DND-41 (cell line): ENCODE results near the gene UBN2.
"Not testable (repeated sequence)": the region's sequence is repeated elsewhere in the genome, so short reads cannot be mapped to it uniquely, and the experiment has no call there.

Experiments used
- ATAC-seq: fragments of 200-7000 bp; cut with Tn5 transposase; 3 replicates; pipeline ENCODE4 v1.9.1; 2021; ENCODE audit warnings: low read depth; ENCODE audit not compliant: insufficient read depth
- DNase-seq: peaks from one replicate; pipeline ENCODE4 v3.0.0-alpha.2; 2020
- H2AFZ ChIP-seq: 2 replicates; pipeline ENCODE4 v1.6.0; 2012; ENCODE audit warnings: low read depth, low read length
- H3K27ac ChIP-seq: 2 replicates; pipeline ENCODE4 v1.5.1; 2012; ENCODE audit warnings: low read length, inconsistent platforms
- H3K27me3 ChIP-seq: fragments of 200-600 bp; sonication (generic); 2 replicates; pipeline ENCODE4 v1.6.0; 2012; ENCODE audit warnings: low read length, mild to moderate bottlenecking, inconsistent platforms; ENCODE audit not compliant: insufficient read depth, poor library complexity
- H3K36me3 ChIP-seq: 2 replicates; pipeline ENCODE4 v1.5.1; 2012; ENCODE audit warnings: low read length, inconsistent platforms; ENCODE audit not compliant: insufficient read depth
- H3K4me1 ChIP-seq: 2 replicates; pipeline ENCODE4 v1.5.1; 2012; ENCODE audit warnings: mild to moderate bottlenecking, low read length; ENCODE audit not compliant: insufficient read depth
- H3K4me2 ChIP-seq: 2 replicates; pipeline ENCODE4 v1.6.0; 2012; ENCODE audit warnings: mild to moderate bottlenecking, moderate library complexity, low read length, inconsistent platforms; ENCODE audit not compliant: insufficient read depth
- H3K4me3 ChIP-seq, 2 experiments: fragments of 200-600 bp in 1 of 2; shearing (Covaris generic) in 1 of 2; 2 replicates each; pipeline ENCODE4 v1.5.1; 2012 to 2016; ENCODE audit warnings: inconsistent platforms in 2 of 2, low read length in 2 of 2, mild to moderate bottlenecking in 2 of 2, low read depth in 1 of 2, moderate library complexity in 1 of 2
- H3K79me2 ChIP-seq: 2 replicates; pipeline ENCODE4 v1.6.0; 2012; ENCODE audit warnings: low read length, inconsistent platforms; ENCODE audit not compliant: insufficient read depth
- H3K9ac ChIP-seq: 2 replicates; pipeline ENCODE4 v1.6.0; 2012; ENCODE audit warnings: low read depth, mild to moderate bottlenecking, inconsistent platforms, low read length, moderate library complexity
- H3K9me3 ChIP-seq: 2 replicates; pipeline ENCODE4 v1.5.1; 2012; ENCODE audit warnings: low read length, moderate library complexity, mild to moderate bottlenecking, inconsistent platforms; ENCODE audit not compliant: insufficient read depth, severe bottlenecking
- H4K20me1 ChIP-seq: 2 replicates; pipeline ENCODE4 v1.6.0; 2012; ENCODE audit warnings: low read length; ENCODE audit not compliant: insufficient read depth
- EZH2 ChIP-seq: IDR thresholded peaks from 3 replicates; pipeline ENCODE4 v1.6.1; 2012; ENCODE audit warnings: borderline replicate concordance, low read depth, mild to moderate bottlenecking, moderate library complexity, low read length, inconsistent platforms; ENCODE audit not compliant: severe bottlenecking
- TF ChIP-seq, protein P1 (sequence below): IDR thresholded peaks from 2 replicates; pipeline ENCODE4 v1.5.1; 2012; ENCODE audit warnings: borderline replicate concordance, low read length, moderate library complexity, mild to moderate bottlenecking; ENCODE audit not compliant: poor library complexity, severe bottlenecking; ENCODE audit errors: extremely low read depth

UBN2 gene

GRCh38 chr7:139205843-139206242 lies 25.2 kb upstream of the UBN2 start:
- H4K20me1 ChIP-seq = no peaks in the 10 kb centered on the region
- H3K27ac ChIP-seq = no peak overlapping the region
- no peak for DNase-seq
- no peaks in the 10 kb centered on the region for H3K79me2 ChIP-seq
- H3K36me3 ChIP-seq = no peaks in the 10 kb centered on the region
- H3K9me3 ChIP-seq = peaks cover 2% of the 10 kb centered on the region
- no peak for ATAC-seq
- no peaks in the 10 kb centered on the region for H3K4me1 ChIP-seq
- TF ChIP-seq EZH2 = no peak
- no peak overlapping the region for H3K9ac ChIP-seq
- H2AFZ ChIP-seq = no peak overlapping the region
- no peak overlapping the region for H3K4me2 ChIP-seq
- H3K27me3 ChIP-seq = no peaks in the 10 kb centered on the region
- no peak overlapping the region for H3K4me3 ChIP-seq

DNA sequence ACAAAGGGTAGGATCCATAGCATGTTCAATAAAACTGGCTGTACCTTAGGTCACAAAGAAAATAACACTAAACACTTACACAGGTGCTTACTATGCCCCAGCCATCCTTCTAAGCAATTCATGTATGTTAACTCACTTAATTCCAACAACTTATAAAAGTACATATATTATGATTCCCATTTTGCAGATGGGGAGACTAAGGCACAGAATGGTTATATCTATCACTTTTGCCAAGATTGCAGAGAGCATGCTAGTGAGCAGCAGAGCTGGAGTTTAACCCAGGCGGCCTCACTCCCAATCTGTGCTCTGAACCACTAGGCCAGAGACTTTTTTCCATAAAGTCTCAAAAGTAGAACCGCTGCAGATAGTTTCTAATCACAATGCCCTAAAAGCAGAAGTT lies 18.9 kb upstream of the UBN2 start:
- ATAC-seq = no peak
- H4K20me1 ChIP-seq = no peaks in the 10 kb centered on the region

GRCh38 chr7:139213489-139213888 lies 17.5 kb upstream of the UBN2 start:
- not testable (repeated sequence) for H3K4me3 ChIP-seq, DNase-seq, ATAC-seq

More for the DNA sequence above, 18.9 kb upstream of the UBN2 start:
- DNase-seq = no peak
- Histone ChIP-seq H2AFZ (no peak overlapping the region), H3K27me3 (no peaks in the 10 kb centered on the region), H3K36me3 (no peaks in the 10 kb centered on the region), H3K4me1 (no peaks in the 10 kb centered on the region), H3K4me2 (no peak overlapping the region), H3K9ac (no peak overlapping the region), H3K27ac (no peak overlapping the region), H3K4me3 (no peak overlapping the region), H3K9me3 (no peaks in the 10 kb centered on the region), H3K79me2 (no peaks in the 10 kb centered on the region)
- no peak for TF ChIP-seq EZH2
- TF ChIP-seq, protein P1, sequence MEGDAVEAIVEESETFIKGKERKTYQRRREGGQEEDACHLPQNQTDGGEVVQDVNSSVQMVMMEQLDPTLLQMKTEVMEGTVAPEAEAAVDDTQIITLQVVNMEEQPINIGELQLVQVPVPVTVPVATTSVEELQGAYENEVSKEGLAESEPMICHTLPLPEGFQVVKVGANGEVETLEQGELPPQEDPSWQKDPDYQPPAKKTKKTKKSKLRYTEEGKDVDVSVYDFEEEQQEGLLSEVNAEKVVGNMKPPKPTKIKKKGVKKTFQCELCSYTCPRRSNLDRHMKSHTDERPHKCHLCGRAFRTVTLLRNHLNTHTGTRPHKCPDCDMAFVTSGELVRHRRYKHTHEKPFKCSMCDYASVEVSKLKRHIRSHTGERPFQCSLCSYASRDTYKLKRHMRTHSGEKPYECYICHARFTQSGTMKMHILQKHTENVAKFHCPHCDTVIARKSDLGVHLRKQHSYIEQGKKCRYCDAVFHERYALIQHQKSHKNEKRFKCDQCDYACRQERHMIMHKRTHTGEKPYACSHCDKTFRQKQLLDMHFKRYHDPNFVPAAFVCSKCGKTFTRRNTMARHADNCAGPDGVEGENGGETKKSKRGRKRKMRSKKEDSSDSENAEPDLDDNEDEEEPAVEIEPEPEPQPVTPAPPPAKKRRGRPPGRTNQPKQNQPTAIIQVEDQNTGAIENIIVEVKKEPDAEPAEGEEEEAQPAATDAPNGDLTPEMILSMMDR = no peak

DNA sequence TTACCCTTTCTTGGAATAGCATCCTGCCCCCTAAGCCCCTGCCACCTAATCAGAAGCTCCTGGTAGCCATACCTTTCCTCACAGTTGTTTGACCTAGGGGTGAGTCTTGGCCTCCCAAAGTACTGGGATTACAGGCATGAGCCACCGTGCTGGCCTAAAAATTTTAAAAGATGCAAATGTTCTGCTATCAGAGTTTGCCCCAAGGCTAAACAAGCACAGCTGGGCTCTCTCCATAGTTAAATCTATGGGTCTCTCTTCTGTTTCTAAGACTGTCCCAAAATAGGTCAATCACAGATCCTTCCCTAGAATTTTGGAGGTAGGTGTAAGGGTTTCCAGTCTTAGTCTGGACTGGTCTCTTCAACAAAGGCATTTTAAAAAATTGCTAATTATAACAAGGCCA lies 12.9 kb upstream of the UBN2 start:
- H4K20me1 ChIP-seq = no peaks in the 10 kb centered on the region
- TF ChIP-seq, protein P1 = no peak
- TF ChIP-seq EZH2 = no peak
- no peak overlapping the region for H3K4me3 ChIP-seq
- ATAC-seq = no peak
- no peaks in the 10 kb centered on the region for H3K27me3 ChIP-seq
- no peak overlapping the region for H2AFZ ChIP-seq
- H3K4me1 ChIP-seq = no peaks in the 10 kb centered on the region
- H3K4me2 ChIP-seq = no peak overlapping the region
- H3K79me2 ChIP-seq = no peaks in the 10 kb centered on the region
- H3K9me3 ChIP-seq = no peaks in the 10 kb centered on the region
- H3K27ac ChIP-seq = no peak overlapping the region
- no peak for DNase-seq
- H3K36me3 ChIP-seq = no peaks in the 10 kb centered on the region
- H3K9ac ChIP-seq = no peak overlapping the region

More at GRCh38 chr7:139213489-139213888, 17.5 kb upstream of the UBN2 start:
- not testable (repeated sequence) for H3K79me2 ChIP-seq, H3K9ac ChIP-seq, H2AFZ ChIP-seq, H3K9me3 ChIP-seq, H3K36me3 ChIP-seq, H3K4me2 ChIP-seq, H3K27me3 ChIP-seq, H3K4me1 ChIP-seq, H4K20me1 ChIP-seq, H3K27ac ChIP-seq
